Measurements from ENCODE around the gene FPR1. TPM values are rescaled to one million over a fixed set of nuclear protein-coding genes. Genes with fewer than 3 reads are reported as not detected.

FPR1 gene
- total and polyA plus RNA-seq, 4 experiments from 2014 or later, result 0.30 TPM; not detected in 3

GRCh38 chr19:51784922-51785690 lies 33.4 kb upstream of the FPR1 start:
- intact Hi-C loops (cut with micrococcal nuclease), result no loop called here
- H3K9me3 Mint-ChIP-seq, result peaks cover 2 to 14% (median 4%) of the 10 kb centered on the region in 8 donors
- no peaks in the 10 kb centered on the region for H3K36me3 ChIP-seq (ENCODE audit: insufficient read depth, low read length)
- peaks cover 9 to 10% of the 10 kb centered on the region in 2 donors for H3K27me3 Mint-ChIP-seq
- H3K4me1 Mint-ChIP-seq, result no peaks in the 10 kb centered on the region
- H3K4me3 ChIP-seq (ENCODE audit: low read length in 2 of 2), result no peak overlapping the region
- CTCF ChIA-PET (ENCODE audit: partially characterized antibody), result no interaction called here
- DNase-seq, result no peak
- H3K27me3 ChIP-seq (ENCODE audit: insufficient read depth, low read length), result no peaks in the 10 kb centered on the region
- no peak overlapping the region for H3K4me3 Mint-ChIP-seq
- no peaks in the 10 kb centered on the region for H3K4me1 ChIP-seq (ENCODE audit: insufficient read depth, low read length)
- H3K36me3 Mint-ChIP-seq, result no peaks in the 10 kb centered on the region
- POLR2A ChIA-PET (ENCODE audit: partially characterized antibody), result no interaction called here
- H3K27ac ChIP-seq (ENCODE audit: low read depth, low read length), result no peak overlapping the region
- no peaks in the 10 kb centered on the region for H3K9me3 ChIP-seq (ENCODE audit: control insufficient read depth in 1 of 2, low read length in 2 of 2)
- H3K27ac Mint-ChIP-seq, result no peak overlapping the region

DNA sequence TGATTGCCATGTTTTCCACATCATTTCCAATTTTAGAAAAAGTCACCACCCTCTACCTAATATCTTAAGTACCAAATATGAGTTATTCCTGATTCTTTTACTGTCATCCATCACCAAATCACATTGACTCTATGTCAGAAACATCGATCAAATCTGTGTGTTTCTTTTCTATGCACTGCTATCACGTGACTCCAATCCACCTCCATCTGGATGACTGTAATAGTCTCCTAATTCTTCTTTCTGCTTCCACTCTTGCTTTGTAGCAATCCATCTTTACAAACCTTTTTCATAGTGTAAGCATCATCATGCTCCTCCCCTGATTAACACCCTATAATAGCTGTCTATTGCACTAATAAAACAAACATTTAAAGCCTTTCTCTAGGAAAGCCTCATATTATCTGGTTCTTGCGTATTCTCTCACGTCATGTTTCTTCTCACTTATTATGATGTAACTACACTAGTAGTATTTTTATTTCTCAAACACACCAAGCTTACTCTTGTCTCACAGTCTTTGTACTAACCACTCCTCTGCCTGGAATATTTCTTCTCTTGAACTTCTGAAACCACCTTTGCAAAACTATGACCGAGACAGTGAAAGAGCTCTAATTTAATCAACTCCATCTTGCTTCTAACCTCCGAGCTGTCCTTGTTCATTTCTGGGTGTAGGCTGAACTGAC lies 32.6 kb upstream of the FPR1 start:
- no peak overlapping the region for H3K27ac Mint-ChIP-seq
- intact Hi-C loops (cut with micrococcal nuclease), result no loop called here
- no peak overlapping the region for H3K4me3 ChIP-seq (ENCODE audit: low read length in 2 of 2)
- H3K4me1 Mint-ChIP-seq, result no peaks in the 10 kb centered on the region
- H3K4me3 Mint-ChIP-seq, result no peak overlapping the region
- ChIA-PET POLR2A (ENCODE audit: partially characterized antibody) (no interaction called here), CTCF (ENCODE audit: partially characterized antibody) (no interaction called here)
- peaks cover 12 to 18% of the 10 kb centered on the region in 2 donors for H3K27me3 Mint-ChIP-seq
- no peak for DNase-seq
- H3K36me3 ChIP-seq (ENCODE audit: insufficient read depth, low read length), result no peaks in the 10 kb centered on the region
- no peaks in the 10 kb centered on the region for H3K9me3 ChIP-seq (ENCODE audit: control insufficient read depth in 1 of 2, low read length in 2 of 2)
- H3K4me1 ChIP-seq (ENCODE audit: insufficient read depth, low read length), result no peaks in the 10 kb centered on the region
- H3K9me3 Mint-ChIP-seq, result peaks cover 2 to 14% (median 4%) of the 10 kb centered on the region in 8 donors
- no peaks in the 10 kb centered on the region for H3K27me3 ChIP-seq (ENCODE audit: insufficient read depth, low read length)
- no peak overlapping the region for H3K27ac ChIP-seq (ENCODE audit: low read depth, low read length)
- H3K36me3 Mint-ChIP-seq, result no peaks in the 10 kb centered on the region

DNA sequence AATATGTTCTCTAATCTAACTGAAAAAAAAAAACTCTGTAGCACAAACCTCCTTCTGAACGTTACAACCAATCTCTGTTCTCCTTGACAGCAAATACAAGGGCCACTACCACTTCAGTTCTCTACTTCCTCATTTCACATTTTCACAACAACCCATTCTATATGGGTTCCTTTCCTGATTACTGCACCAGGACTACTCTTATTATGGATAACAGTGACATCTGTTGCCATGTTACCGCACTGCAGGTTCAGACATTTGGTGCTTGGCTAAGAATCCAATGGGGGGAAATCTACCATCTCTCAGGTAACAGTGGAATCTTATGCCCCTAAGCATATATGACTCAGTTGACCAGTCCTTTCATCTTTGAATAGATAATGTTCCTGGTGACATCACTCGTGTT lies 31.7 kb upstream of the FPR1 start:
- POLR2A ChIA-PET (ENCODE audit: partially characterized antibody), result no interaction called here
- no peaks in the 10 kb centered on the region for H3K36me3 Mint-ChIP-seq
- Histone ChIP-seq H3K4me1 (ENCODE audit: insufficient read depth, low read length) (no peaks in the 10 kb centered on the region), H3K27me3 (ENCODE audit: insufficient read depth, low read length) (no peaks in the 10 kb centered on the region), H3K36me3 (ENCODE audit: insufficient read depth, low read length) (no peaks in the 10 kb centered on the region), H3K9me3 (ENCODE audit: control insufficient read depth in 1 of 2, low read length in 2 of 2) (no peaks in the 10 kb centered on the region), H3K27ac (ENCODE audit: low read depth, low read length) (no peak overlapping the region), H3K4me3 (ENCODE audit: low read length in 2 of 2) (no peak overlapping the region)
- peaks cover 13 to 22% of the 10 kb centered on the region in 2 donors for H3K27me3 Mint-ChIP-seq
- H3K27ac Mint-ChIP-seq, result no peak overlapping the region
- no peak for DNase-seq
- no peak overlapping the region for H3K4me3 Mint-ChIP-seq
- CTCF ChIA-PET (ENCODE audit: partially characterized antibody), result no interaction called here
- no peaks in the 10 kb centered on the region for H3K4me1 Mint-ChIP-seq
- H3K9me3 Mint-ChIP-seq, result peaks cover 0 to 9% (median 3%) of the 10 kb centered on the region in 8 donors
- intact Hi-C loops (cut with micrococcal nuclease), result no loop called here

DNA sequence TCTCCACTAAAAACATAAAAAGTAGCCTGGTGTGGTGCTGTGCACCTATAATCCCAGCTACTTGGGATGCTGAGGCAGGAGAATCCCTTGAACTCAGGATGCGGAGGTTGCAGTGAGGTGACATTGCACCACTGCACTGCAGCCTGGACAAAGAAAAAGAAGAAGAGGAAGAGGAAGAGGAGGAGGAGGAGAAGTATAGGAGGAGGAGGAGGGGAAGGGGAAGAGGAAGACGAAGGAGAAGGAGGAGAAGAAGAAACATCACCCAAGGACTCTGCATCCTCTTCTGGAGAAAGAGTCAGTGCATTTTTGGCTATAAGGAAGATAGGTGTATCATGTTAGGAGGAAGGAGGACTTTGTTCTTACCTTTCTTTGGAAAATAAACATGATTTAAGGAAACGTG lies 30.3 kb upstream of the FPR1 start:
- H3K4me3 ChIP-seq (ENCODE audit: low read length in 2 of 2), result no peak overlapping the region
- peaks cover 0 to 2% (median 0%) of the 10 kb centered on the region in 4 donors for H3K4me1 Mint-ChIP-seq
- H3K4me3 Mint-ChIP-seq, result no peak overlapping the region
- H3K9me3 Mint-ChIP-seq, result peaks cover 0 to 2% (median 0%) of the 10 kb centered on the region in 8 donors
- no peak for DNase-seq
- ChIA-PET POLR2A (ENCODE audit: partially characterized antibody) (no interaction called here), CTCF (ENCODE audit: partially characterized antibody) (no interaction called here)
- H3K27me3 Mint-ChIP-seq, result peaks cover 16 to 31% of the 10 kb centered on the region in 2 donors
- intact Hi-C loops (cut with micrococcal nuclease), result no loop called here
- H3K27ac ChIP-seq (ENCODE audit: low read depth, low read length), result no peak overlapping the region
- no peak overlapping the region for H3K27ac Mint-ChIP-seq
- no peaks in the 10 kb centered on the region for H3K9me3 ChIP-seq (ENCODE audit: control insufficient read depth in 1 of 2, low read length in 2 of 2)
- H3K36me3 Mint-ChIP-seq, result no peaks in the 10 kb centered on the region
- no peaks in the 10 kb centered on the region for H3K36me3 ChIP-seq (ENCODE audit: insufficient read depth, low read length)
- H3K27me3 ChIP-seq (ENCODE audit: insufficient read depth, low read length), result no peaks in the 10 kb centered on the region
- H3K4me1 ChIP-seq (ENCODE audit: insufficient read depth, low read length), result no peaks in the 10 kb centered on the region

GRCh38 chr19:51780270-51780669 lies 28.6 kb upstream of the FPR1 start:
- Histone ChIP-seq H3K36me3 (ENCODE audit: insufficient read depth, low read length) (no peaks in the 10 kb centered on the region), H3K4me1 (ENCODE audit: insufficient read depth, low read length) (no peaks in the 10 kb centered on the region), H3K4me3 (ENCODE audit: low read length in 2 of 2) (no peak overlapping the region), H3K27me3 (ENCODE audit: insufficient read depth, low read length) (no peaks in the 10 kb centered on the region), H3K9me3 (ENCODE audit: control insufficient read depth in 1 of 2, low read length in 2 of 2) (no peaks in the 10 kb centered on the region), H3K27ac (ENCODE audit: low read depth, low read length) (no peak overlapping the region)
- ChIA-PET POLR2A (ENCODE audit: partially characterized antibody) (no interaction called here), CTCF (ENCODE audit: partially characterized antibody) (no interaction called here)
- Mint-ChIP-seq H3K9me3 (peaks cover 0 to 2% (median 0%) of the 10 kb centered on the region in 8 donors), H3K4me1 (peaks cover 0 to 2% (median 0%) of the 10 kb centered on the region in 4 donors), H3K4me3 (no peak overlapping the region), H3K36me3 (no peaks in the 10 kb centered on the region), H3K27me3 (peaks cover 24 to 44% of the 10 kb centered on the region in 2 donors), H3K27ac (no peak overlapping the region)
- DNase-seq, result no peak
- intact Hi-C loops (cut with micrococcal nuclease), result no loop called here

- H3K36me3 ChIP-seq (ENCODE audit: insufficient read depth, low read length), result no peaks in the 10 kb centered on the region
- H3K4me3 ChIP-seq (ENCODE audit: low read length in 2 of 2), result no peak overlapping the region
- Mint-ChIP-seq H3K27ac (no peak overlapping the region), H3K9me3 (peaks cover 0 to 5% (median 0%) of the 10 kb centered on the region in 8 donors), H3K4me3 (no peak overlapping the region), H3K27me3 (peaks cover 27 to 47% of the 10 kb centered on the region in 2 donors), H3K4me1 (peaks cover 0 to 2% (median 0%) of the 10 kb centered on the region in 4 donors), H3K36me3 (no peaks in the 10 kb centered on the region)
- CTCF ChIA-PET (ENCODE audit: partially characterized antibody), result no interaction called here
- H3K4me1 ChIP-seq (ENCODE audit: insufficient read depth, low read length), result no peaks in the 10 kb centered on the region
- no peaks in the 10 kb centered on the region for H3K9me3 ChIP-seq (ENCODE audit: control insufficient read depth in 1 of 2, low read length in 2 of 2)
- POLR2A ChIA-PET (ENCODE audit: partially characterized antibody), result no interaction called here
- intact Hi-C loops (cut with micrococcal nuclease), result no loop called here
- no peaks in the 10 kb centered on the region for H3K27me3 ChIP-seq (ENCODE audit: insufficient read depth, low read length)
- no peak overlapping the region for H3K27ac ChIP-seq (ENCODE audit: low read depth, low read length)
- DNase-seq, result no peak
Observed at GRCh38 chr19:51779703-51780102, 28.0 kb upstream of the FPR1 start.

DNA sequence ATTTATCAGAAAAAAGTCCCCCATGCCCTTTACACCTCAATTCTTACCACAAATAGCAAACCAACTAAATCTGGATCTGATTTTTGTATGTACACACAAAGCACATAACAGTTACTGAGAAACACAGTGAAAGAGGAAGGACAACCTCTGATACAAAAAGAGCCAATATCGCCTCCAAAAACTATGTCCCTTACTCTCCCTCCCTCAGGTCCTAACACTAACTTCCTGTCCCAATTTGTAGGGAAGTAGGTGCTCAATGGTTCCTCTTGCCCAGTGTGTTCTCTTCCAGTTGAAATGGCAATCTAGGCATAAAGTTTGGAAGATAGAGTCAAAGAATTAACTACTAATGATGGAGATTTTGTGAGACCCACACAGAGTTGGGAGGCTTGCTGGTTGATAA lies 27.5 kb upstream of the FPR1 start:
- Histone ChIP-seq H3K9me3 (ENCODE audit: control insufficient read depth in 1 of 2, low read length in 2 of 2) (no peaks in the 10 kb centered on the region), H3K27me3 (ENCODE audit: insufficient read depth, low read length) (no peaks in the 10 kb centered on the region), H3K4me3 (ENCODE audit: low read length in 2 of 2) (no peak overlapping the region), H3K4me1 (ENCODE audit: insufficient read depth, low read length) (no peaks in the 10 kb centered on the region), H3K36me3 (ENCODE audit: insufficient read depth, low read length) (no peaks in the 10 kb centered on the region), H3K27ac (ENCODE audit: low read depth, low read length) (no peak overlapping the region)
- peaks cover 0 to 2% (median 0%) of the 10 kb centered on the region in 4 donors for H3K4me1 Mint-ChIP-seq
- ChIA-PET POLR2A (ENCODE audit: partially characterized antibody) (no interaction called here), CTCF (ENCODE audit: partially characterized antibody) (no interaction called here)
- H3K27me3 Mint-ChIP-seq, result peaks cover 29 to 49% of the 10 kb centered on the region in 2 donors
- H3K27ac Mint-ChIP-seq, result no peak overlapping the region
- H3K4me3 Mint-ChIP-seq, result no peak overlapping the region
- peaks cover 0 to 5% (median 0%) of the 10 kb centered on the region in 8 donors for H3K9me3 Mint-ChIP-seq
- intact Hi-C loops (cut with micrococcal nuclease), result no loop called here
- no peaks in the 10 kb centered on the region for H3K36me3 Mint-ChIP-seq
- DNase-seq, result no peak

Data from CD4-positive, alpha-beta memory T cell (primary cell).